ENCODE data around the gene MPL. TPM values are rescaled to one million over a fixed set of nuclear protein-coding genes. Genes with fewer than 3 reads are reported as not detected.

The MPL gene
- total and polyA plus RNA-seq, 10 of the 15 experiments (the other 5 are each of a cell fraction or from before 2014, with no cell fraction given): not detected

GRCh38 chr1:43379476-43379875 lies 41.9 kb downstream of the MPL start (continued):
- no peak for TF ChIP-seq CTCF (IDR thresholded peaks at IDR 0.05 in 2 of 3, conservative IDR thresholded peaks at IDR 0.05 in 1 of 3; ENCODE audit: control insufficient read depth in 2 of 3, extremely low read depth in 1 of 3, insufficient read depth in 1 of 3, low read depth in 3 of 3, low read length in 3 of 3)
- no peak for TF ChIP-seq TBL1XR1 (IDR thresholded peaks at IDR 0.05; ENCODE audit: low read depth, low read length)
- no peak for TF ChIP-seq ZZZ3 (IDR thresholded peaks at IDR 0.05; ENCODE audit: control insufficient read depth, insufficient read length, low read depth)
- no peak for TF ChIP-seq IRF4 (IDR thresholded peaks at IDR 0.05; ENCODE audit: low read depth, low read length)
- no peak for TF ChIP-seq CEBPB (IDR thresholded peaks at IDR 0.05; ENCODE audit: borderline replicate concordance in 1 of 2, low read depth in 2 of 2, low read length in 2 of 2)
- no peak for TF ChIP-seq BCL11A (IDR thresholded peaks at IDR 0.05; ENCODE audit: low read depth, low read length)
- no peak for TF ChIP-seq NFYB (IDR thresholded peaks at IDR 0.05; ENCODE audit: insufficient read depth, low read depth, low read length)
- no peak for TF ChIP-seq NR2F1 (conservative IDR thresholded peaks at IDR 0.05)

GRCh38 chr1:43381612-43382011 lies 44.0 kb downstream of the MPL start:
- in situ Hi-C loops (cut with MboI) (no loop called here), intact Hi-C loops (cut with micrococcal nuclease; ENCODE audit: unreplicated experiment) (no loop called here)
- Histone ChIP-seq H3K79me2 (ENCODE audit: control insufficient read depth, insufficient read depth, low read length) (no peaks in the 10 kb centered on the region), H3K27me3 (replicated peaks in 1 of 2; ENCODE audit: control insufficient read depth in 2 of 2, insufficient read depth in 2 of 2, low read length in 1 of 2) (no peaks in the 10 kb centered on the region), H2AFZ (ENCODE audit: control insufficient read depth, low read depth, low read length) (no peak overlapping the region), H4K20me1 (ENCODE audit: control insufficient read depth, insufficient read depth) (no peaks in the 10 kb centered on the region), H3K4me3 (no peak overlapping the region), H3K27ac (ENCODE audit: control insufficient read depth, insufficient read depth) (no peak overlapping the region), H3K4me1 (ENCODE audit: control insufficient read depth, insufficient read depth, low read length) (no peaks in the 10 kb centered on the region; the same call in 1 of the 2 replicates), H3K36me3 (ENCODE audit: control insufficient read depth in 2 of 2, insufficient read depth in 2 of 2, low read length in 1 of 2) (peaks cover 6 to 26% of the 10 kb centered on the region in 2 experiments), H3K9ac (ENCODE audit: control insufficient read depth, insufficient read depth, low read length) (no peak overlapping the region), H3K4me2 (ENCODE audit: control insufficient read depth, insufficient read depth) (no peak overlapping the region), H3K9me3 (replicated peaks; ENCODE audit: control insufficient read depth, insufficient read depth, low read length) (no peaks in the 10 kb centered on the region)
- ATAC-seq: no peak
- TF ChIP-seq ASH2L (IDR thresholded peaks at IDR 0.05; ENCODE audit: borderline replicate concordance, low read depth): no peak
- WGBS (ENCODE audit: insufficient coverage, insufficient replicate concordance, low lambda C conversion rate, missing lambda C conversion rate): 61% methylated on average over 3 of the region's 3 CpGs
- no peak for FAIRE-seq
- ChIA-PET POLR2A (interaction anchor here (1.5 kb wide), 1 partner anchor 12 kb away, joined by 4 read pairs; no protein-coding TSS in a partner anchor), RAD21 (ENCODE audit: unreplicated experiment) (no interaction called here), SMC1A (ENCODE audit: uncharacterized antibody, unreplicated experiment) (interaction anchor here (0.7 to 2.7 kb wide), 2 partner anchors 31 to 143 kb away, joined by 3 to 12 read pairs; no protein-coding TSS in a partner anchor), CTCF (interaction anchor here (0.6 to 1.0 kb wide), 2 partner anchors 68 to 155 kb away, joined by 3 read pairs; no protein-coding TSS in a partner anchor)
- no peak for DNase-seq (ENCODE audit: low read depth, low spot score)
- no TSS peak for BruUV-seq (replicated peaks)

All from GM12878 (cell line).